ENCODE measurements around the gene ITCH.

DNA sequence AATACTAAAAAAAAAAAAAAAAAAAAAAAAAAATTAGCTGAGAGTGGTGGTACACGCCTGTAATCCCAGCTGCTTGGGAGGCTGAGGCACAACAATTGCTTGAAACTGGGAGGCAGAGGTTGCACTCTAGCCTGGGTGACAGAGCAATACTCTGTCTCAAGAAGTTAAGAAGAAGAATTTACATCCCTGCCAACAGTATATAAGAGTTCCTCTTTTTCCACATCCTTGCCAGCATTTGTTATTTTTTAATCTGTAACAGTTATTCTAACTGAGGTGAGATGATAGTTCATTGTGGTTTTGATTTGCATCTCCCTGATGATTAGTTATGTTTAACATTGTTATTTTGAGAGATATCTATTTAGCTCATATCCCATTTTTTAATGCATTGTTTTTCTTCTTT lies 132.8 kb downstream of the ITCH start:
- TF ChIP-seq CTCF (IDR thresholded peaks at IDR 0.05; ENCODE audit: extremely low read depth in 1 of 2, insufficient read depth in 1 of 2, low read depth in 1 of 2, low read length in 2 of 2) = no peak
- TF ChIP-seq POLR2AphosphoS5 (IDR thresholded peaks at IDR 0.05; ENCODE audit: insufficient read depth, low read depth, low read length) = no peak

Measured in endothelial cell of umbilical vein (primary cell).